Aortic smooth muscle cell (primary cell): ENCODE results near the gene MACROH2A2. TPM values are rescaled to one million over a fixed set of nuclear protein-coding genes. Genes with fewer than 3 reads are reported as not detected.

Source experiments
- total RNA-seq: library from RNA; depleted of rRNA; stranded (reverse); fragments of >200 nt; gene quantifications from 2 replicates; pipeline ENCODE4 v1.2.3, GENCODE V29; 2014

Gene MACROH2A2
- 7.3 and 7.9 TPM in 2 replicates for total RNA-seq

DNA sequence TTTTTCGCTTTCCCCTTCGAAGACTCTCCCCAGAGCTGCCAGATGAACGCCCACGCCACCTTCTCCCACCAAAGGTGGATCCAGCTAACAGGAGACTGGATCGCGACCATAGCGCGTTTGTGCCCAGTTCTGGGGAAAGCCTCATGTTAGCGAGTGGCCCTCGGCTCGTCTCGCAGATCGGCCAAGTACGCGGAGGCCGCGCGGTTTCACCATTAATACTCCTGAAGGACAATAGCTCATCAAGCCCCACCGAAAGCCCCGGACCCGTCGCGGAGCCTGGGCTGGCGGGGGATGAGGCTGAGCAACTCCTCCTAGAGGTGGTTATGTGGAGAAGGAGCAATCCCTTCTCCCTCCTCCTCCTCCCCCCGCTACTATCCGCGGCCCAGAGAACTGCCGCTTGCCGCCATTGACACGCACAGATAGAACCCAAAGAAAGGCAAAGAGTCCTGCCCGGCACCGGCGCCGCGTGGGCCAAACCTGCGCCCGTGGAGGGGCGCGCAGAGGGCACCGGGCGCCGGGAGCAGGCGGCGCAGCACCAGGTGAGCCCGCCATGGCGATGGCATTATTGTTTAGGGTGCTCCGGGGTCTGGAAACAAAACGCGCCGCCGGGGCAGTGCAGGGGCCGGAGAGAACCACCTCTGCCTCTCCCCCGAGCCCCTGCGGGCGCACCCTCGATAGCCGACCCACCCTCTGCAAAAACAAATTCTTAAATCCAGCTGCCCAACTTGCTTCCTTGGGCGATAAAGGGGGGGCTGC is at the start of gene MACROH2A2:
Gene MACROH2A2, plus strand, starts transcription at position 385 of the 756 bp plus-strand sequence. CDS start 22,813 bp downstream, outside the sequence.

DNA sequence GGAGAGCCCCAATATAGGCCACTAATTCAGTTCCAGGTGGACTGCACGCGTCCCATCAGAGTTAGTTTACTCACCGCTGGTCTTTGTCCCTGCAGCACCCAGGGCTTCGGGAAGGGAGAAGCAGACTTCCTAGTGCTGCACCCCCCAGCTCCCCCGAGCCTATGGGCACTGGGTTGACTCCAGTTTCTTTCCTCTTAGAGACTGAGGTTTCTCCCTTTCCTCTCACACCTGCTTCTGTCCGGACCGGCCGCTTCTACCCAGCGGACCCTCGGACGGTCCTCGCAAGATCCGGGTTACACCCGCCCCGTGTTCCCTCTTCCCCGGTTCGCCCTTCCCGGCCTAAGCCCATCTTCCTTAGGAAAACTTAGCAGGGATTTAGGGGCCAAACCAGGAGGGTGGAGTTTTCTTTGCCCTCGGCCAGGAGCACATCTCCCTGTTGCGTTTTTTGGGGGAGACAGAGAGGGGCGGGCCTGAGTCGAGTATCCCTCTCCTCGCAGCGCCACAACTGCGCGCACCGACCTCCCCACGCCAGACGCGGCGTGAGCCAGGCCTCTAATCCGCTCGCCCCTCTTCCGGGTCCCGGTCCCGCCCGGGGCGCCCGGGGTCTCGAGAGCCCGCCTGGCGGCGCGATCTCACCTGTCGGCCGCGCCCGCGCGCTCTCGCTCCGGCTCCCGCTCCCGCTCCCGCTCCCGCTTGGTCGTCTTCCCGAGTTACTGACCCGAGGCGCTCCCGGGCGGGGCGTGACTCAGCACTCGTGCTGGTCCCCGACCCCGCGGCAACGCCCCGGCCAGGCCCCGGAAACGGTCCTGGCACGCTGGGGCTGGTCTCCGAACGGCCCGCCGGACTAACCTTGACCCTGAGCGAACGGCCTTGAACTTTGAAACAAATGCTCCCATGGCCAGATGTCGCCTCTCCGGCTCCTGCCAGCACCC is 79.7 kb downstream of the MACROH2A2 start, which contains the start of gene AIFM2:
Gene AIFM2, minus strand, starts transcription at position 728 of the 932 bp plus-strand sequence. CDS start 8,741 bp downstream, outside the sequence.

DNA sequence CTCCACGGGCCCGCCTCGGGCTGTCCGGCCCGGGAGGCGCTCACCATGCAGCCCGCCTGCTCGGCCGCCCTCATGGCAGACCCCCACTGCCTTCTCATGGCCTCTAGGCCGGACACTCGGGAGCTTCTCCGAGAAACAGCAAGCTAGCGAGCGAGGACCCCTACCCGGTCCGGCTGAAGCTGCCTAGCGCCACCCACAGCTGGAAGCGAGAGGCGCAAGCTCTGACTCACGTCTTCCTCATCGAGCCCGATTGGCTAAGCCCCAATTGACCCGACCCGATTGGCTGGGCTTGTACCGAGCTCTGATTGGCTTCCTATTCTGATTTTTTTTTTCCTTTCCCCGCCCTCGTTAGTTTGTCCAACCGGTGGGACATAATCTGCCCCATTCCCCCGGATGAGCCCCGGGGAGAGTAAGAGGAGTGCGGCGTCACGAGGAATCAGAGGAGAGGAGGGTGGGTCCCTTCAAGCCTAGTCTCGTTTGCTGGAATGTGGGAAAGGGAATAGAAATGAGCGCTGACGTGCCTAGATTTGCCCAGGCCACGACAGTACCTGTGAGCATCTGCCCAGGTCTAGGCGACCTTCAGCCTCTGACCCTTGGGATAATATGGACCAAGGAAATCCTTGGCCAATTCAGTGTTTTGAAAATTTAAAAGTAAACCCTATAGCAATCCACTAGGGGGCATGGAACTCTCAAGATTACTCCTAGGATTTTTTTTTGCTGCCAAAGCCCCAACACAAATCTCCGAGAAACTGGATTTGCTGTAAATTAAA is 94.0 kb downstream of the MACROH2A2 start, which contains the start of gene TYSND1:
Gene TYSND1, minus strand, starts transcription at position 212 of the 770 bp plus-strand sequence. Its CDS starts 114 bp downstream, at position 98.

Other genes starting within 250 kb of the MACROH2A2 start
- 8.9 and 9.2 TPM in 2 replicates for gene AIFM2, start 80.0 kb downstream of the MACROH2A2 start, total RNA-seq
- gene TYSND1, start 93.9 kb downstream of the MACROH2A2 start, total RNA-seq, result 5.8 and 7.4 TPM in 2 replicates
- 241 and 292 TPM in 2 replicates for gene SAR1A, start 117.7 kb downstream of the MACROH2A2 start, total RNA-seq
- gene PPA1, start 180.6 kb downstream of the MACROH2A2 start, total RNA-seq, result 207 and 223 TPM in 2 replicates
- under 0.01 TPM in 1 of 2 replicates, not detected in the other for gene NPFFR1, start 231.2 kb downstream of the MACROH2A2 start, total RNA-seq